Progenitor cell of endocrine pancreas (in vitro differentiated cells): ENCODE results near the gene SLC25A38. TPM values are rescaled to one million over a fixed set of nuclear protein-coding genes. Genes with fewer than 3 reads are reported as not detected.

Experiments
- DNase-seq: peaks from one replicate; pipeline ENCODE4 v3.0.0; 2021; ENCODE audit warnings: low spot score; ENCODE audit not compliant: unreplicated experiment
- H3K27ac Mint-ChIP-seq: 2 replicates; pipeline ENCODE4 v1.8.0; 2021; ENCODE audit warnings: mild to moderate bottlenecking, moderate library complexity, mixed read lengths
- H3K27me3 Mint-ChIP-seq: 2 replicates; pipeline ENCODE4 v1.8.0; 2021; ENCODE audit warnings: mixed read lengths
- H3K36me3 Mint-ChIP-seq: 2 replicates; pipeline ENCODE4 v1.8.0; 2022; ENCODE audit warnings: mixed read lengths; ENCODE audit not compliant: insufficient read depth
- H3K4me1 Mint-ChIP-seq: 2 replicates; pipeline ENCODE4 v1.8.0; 2021; ENCODE audit warnings: low read depth, mixed read lengths
- H3K4me3 Mint-ChIP-seq: 2 replicates; pipeline ENCODE4 v1.8.0; 2021; ENCODE audit warnings: low read depth, mild to moderate bottlenecking, moderate library complexity, mixed read lengths
- H3K9me3 Mint-ChIP-seq: 2 replicates; pipeline ENCODE4 v1.8.0; 2021; ENCODE audit warnings: low read depth, mixed read lengths
- CTCF ChIP-seq: fragments of 200-600 bp; sonication (generic); IDR thresholded peaks from one replicate; pipeline ENCODE4 v1.5.0; 2021; ENCODE audit warnings: antibody characterized with exemption, mild to moderate bottlenecking; ENCODE audit not compliant: unreplicated experiment
- total RNA-seq: library from RNA; stranded (reverse); gene quantifications from 2 replicates; pipeline ENCODE4 v1.2.1, GENCODE V29; 2021

SLC25A38 gene
- total RNA-seq, 1 donor from 2014 or later, result 38.0 TPM

DNA sequence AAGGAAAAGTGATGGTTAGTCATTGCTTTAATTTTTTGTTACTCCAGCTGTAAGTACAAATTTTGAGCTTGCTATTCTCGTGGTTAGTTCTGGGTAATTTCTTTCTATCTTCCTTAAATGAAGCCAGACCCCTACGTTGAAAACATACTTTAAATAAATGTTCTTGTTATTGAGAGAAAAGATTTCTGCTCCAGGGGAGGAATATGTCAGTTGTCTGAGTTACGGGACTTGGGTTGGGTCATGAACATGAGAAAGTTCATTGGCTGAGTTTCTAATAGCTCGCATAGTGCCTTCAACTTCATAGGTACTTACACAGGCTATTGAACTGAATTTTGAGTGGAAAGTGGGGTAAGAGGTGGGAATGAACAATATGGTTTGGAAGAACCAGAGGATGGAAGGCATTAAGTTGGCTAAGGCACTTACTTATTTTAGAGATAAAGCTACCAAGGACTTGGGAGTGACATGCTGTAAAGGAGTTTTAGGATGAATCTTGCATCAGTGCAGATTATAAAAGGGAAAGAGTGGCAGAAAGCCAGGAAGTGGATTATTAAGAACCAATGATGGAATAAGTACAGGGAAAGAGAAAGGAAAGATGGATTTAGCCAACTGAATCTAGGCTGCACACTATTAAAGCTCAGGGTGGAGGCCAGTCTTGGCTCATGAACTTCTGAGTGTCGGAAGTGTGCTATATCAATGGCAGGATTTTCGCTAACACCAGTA lies 24.8 kb downstream of the SLC25A38 start:
- Mint-ChIP-seq H3K27ac (peak overlapping the region; percentile 89), H3K9me3 (no peaks in the 10 kb centered on the region), H3K4me1 (peaks cover 15% of the 10 kb centered on the region), H3K27me3 (no peaks in the 10 kb centered on the region), H3K4me3 (peak overlapping the region; percentile 92), H3K36me3 (peaks cover 29% of the 10 kb centered on the region)
- DNase-seq, result no peak
- TF ChIP-seq CTCF, result no peak

DNA sequence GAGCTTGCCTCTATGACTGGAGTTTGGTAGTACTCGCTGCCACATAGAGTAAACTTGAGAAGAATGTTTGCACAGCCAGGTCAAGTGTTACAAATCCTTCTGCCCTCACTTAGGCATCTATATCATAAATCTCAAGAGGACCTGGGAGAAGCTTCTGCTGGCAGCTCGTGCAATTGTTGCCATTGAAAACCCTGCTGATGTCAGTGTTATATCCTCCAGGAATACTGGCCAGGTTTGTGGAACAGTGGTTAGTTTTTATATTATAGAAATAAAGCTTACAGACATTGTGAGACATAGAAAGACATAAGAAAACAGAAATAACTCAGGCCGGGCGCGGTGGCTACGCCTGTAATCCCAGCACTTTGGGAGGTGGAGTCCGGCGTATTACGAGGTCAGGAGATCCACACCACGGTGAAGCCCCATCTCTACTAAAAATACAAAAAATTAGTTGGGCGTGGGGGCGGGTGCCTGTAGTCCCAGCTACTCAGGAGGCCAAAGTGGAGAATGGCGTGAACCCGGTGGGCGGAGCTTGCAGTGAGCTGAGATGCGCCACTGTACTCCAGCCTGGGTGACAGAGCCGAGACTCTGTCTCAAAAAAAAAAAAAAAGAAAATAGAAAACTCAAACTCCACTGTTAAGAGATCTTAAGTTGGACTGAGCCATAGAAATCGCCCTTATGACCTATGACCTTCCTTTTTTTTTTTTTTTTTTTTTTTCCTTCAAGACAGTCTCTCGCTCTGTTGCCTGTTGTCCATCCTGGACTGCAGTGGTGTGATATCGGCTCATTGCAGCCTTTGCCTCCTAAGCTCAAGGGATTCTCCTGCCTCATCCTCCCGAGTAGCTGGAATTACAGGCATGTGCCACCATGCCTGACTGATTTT lies 25.6 kb downstream of the SLC25A38 start:
- Mint-ChIP-seq H3K4me3 (peak overlapping the region; percentile 92), H3K27ac (no peak overlapping the region), H3K36me3 (peaks cover 32% of the 10 kb centered on the region), H3K27me3 (no peaks in the 10 kb centered on the region), H3K9me3 (no peaks in the 10 kb centered on the region), H3K4me1 (peaks cover 15% of the 10 kb centered on the region)
- no peak for TF ChIP-seq CTCF
- DNase-seq, result no peak

DNA sequence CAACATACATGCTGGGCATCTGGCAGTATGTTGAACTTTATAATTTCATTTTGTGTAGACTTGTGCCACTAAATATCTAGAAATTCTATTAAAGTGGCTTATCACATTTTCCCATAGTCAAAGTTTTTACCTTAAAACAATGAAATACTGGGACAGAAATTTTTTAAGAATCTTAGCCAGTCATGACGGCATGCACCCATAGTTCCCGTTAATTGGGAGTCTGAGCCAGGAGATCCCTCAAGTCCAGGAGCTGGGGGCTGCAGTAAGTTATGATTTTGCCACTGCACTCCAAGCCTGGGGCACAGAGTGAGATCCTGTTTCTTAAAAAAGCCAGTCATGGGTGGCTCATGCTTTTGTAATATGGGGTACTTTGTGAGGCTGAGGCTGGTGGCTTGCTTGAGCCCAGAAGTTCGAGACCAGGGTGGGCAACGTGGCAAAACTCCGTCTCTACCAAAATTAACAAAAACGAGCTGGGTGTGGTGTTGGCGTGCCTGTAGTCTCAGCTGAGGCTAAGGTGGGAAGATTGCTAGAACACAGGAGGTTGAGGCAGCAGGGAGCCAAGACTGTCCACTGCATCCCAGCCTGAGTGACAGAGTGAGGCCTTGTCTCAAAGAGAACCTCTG lies 26.5 kb downstream of the SLC25A38 start:
- Mint-ChIP-seq H3K36me3 (peaks cover 32% of the 10 kb centered on the region), H3K27me3 (no peaks in the 10 kb centered on the region), H3K4me3 (peak overlapping the region; percentile 52), H3K4me1 (peaks cover 15% of the 10 kb centered on the region), H3K27ac (peak overlapping the region; percentile 74), H3K9me3 (no peaks in the 10 kb centered on the region)
- no peak for TF ChIP-seq CTCF
- DNase-seq, result no peak

GRCh38 chr3:39410893-39411292 lies 27.7 kb downstream of the SLC25A38 start:
- Mint-ChIP-seq H3K27ac (no peak overlapping the region), H3K36me3 (peaks cover 35% of the 10 kb centered on the region), H3K4me3 (no peak overlapping the region)

More at GRCh38 chr3:39410893-39411292, 27.7 kb downstream of the SLC25A38 start:
- no peak for DNase-seq
- Mint-ChIP-seq H3K27me3 (no peaks in the 10 kb centered on the region), H3K4me1 (peaks cover 15% of the 10 kb centered on the region), H3K9me3 (no peaks in the 10 kb centered on the region)
- TF ChIP-seq CTCF, result no peak
